ENCODE results near the gene AOAH. TPM values are rescaled to one million over a fixed set of nuclear protein-coding genes. Genes with fewer than 3 reads are reported as not detected.

The AOAH gene
- total and polyA plus RNA-seq, 2 of the 13 experiments (the other 11 are each of a cell fraction or from before 2014, with no cell fraction given) = not detected

DNA sequence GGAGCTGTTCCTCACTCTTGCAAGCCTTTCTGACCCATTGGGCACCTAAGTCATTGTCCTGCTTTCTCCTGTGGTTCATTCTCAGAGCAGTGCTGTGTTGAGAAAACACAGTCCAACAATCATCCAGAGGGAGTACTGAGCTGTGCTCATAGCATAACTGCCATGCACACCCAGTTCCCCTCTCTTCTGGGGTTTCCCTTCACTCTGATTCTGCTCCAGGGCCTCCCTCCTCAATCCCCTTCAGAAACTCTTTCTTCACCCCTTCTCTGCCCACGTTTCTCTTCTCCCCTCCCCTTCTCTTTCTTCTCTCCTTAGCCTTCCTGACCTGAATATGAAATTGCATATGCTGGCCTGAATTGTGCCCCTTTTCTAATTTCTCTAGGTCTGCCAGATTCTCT lies 155.8 kb downstream of the AOAH start (continued):
- TF ChIP-seq ZNF292 (CRISPR knock-in tag; IDR thresholded peaks at IDR 0.05; ENCODE audit: borderline replicate concordance, low read depth) (no peak), PPARG (CRISPR knock-in tag; conservative IDR thresholded peaks at IDR 0.05) (no peak), SMC3 (IDR thresholded peaks at IDR 0.05; ENCODE audit: low read length) (no peak), CBX1 (IDR thresholded peaks at IDR 0.05; ENCODE audit: low read depth) (no peak), TCF7 (IDR thresholded peaks at IDR 0.05; ENCODE audit: low read depth) (no peak), ERF (CRISPR knock-in tag; IDR thresholded peaks at IDR 0.05) (no peak)
- TF ChIP-seq, protein P1, sequence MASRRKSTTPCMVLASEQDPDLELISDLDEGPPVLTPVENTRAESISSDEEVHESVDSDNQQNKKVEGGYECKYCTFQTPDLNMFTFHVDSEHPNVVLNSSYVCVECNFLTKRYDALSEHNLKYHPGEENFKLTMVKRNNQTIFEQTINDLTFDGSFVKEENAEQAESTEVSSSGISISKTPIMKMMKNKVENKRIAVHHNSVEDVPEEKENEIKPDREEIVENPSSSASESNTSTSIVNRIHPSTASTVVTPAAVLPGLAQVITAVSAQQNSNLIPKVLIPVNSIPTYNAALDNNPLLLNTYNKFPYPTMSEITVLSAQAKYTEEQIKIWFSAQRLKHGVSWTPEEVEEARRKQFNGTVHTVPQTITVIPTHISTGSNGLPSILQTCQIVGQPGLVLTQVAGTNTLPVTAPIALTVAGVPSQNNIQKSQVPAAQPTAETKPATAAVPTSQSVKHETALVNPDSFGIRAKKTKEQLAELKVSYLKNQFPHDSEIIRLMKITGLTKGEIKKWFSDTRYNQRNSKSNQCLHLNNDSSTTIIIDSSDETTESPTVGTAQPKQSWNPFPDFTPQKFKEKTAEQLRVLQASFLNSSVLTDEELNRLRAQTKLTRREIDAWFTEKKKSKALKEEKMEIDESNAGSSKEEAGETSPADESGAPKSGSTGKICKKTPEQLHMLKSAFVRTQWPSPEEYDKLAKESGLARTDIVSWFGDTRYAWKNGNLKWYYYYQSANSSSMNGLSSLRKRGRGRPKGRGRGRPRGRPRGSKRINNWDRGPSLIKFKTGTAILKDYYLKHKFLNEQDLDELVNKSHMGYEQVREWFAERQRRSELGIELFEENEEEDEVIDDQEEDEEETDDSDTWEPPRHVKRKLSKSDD (CRISPR knock-in tag; IDR thresholded peaks at IDR 0.05; ENCODE audit: low read depth) = no peak

GRCh38 chr7:36567699-36568451 lies 156.4 kb downstream of the AOAH start:
- FAIRE-seq (no peak), DNase-seq (ENCODE audit: low spot score) (no peak), ATAC-seq (no peak)
- no peak overlapping the region for H2AFZ ChIP-seq (ENCODE audit: low read length)
- intact Hi-C loops (cut with micrococcal nuclease; ENCODE audit: unreplicated experiment) = no loop called here
- no peaks in the 10 kb centered on the region for H3K4me1 ChIP-seq (ENCODE audit: insufficient read depth, low read length)
- in situ Hi-C loops (cut with HindIII; ENCODE audit: extremely low pct_ligation_motif_present, low pct_unique_long_range_greater_than_20kb) = no loop called here
- CTCF ChIA-PET (ENCODE audit: low intra/inter-chr PET ratio, low total read pairs) = no interaction called here
- no TSS peak for BruUV-seq (replicated peaks)
- H3K27ac ChIP-seq (ENCODE audit: extremely low read length, insufficient read depth, low read length) = no peak overlapping the region
- no peaks in the 10 kb centered on the region for H3K79me2 ChIP-seq (ENCODE audit: insufficient read depth, low read length)
- H3K9ac ChIP-seq (ENCODE audit: insufficient read depth, low read depth, low read length) = no peak overlapping the region
- no peak overlapping the region for H3K4me3 ChIP-seq (replicated peaks in 1 of 3; ENCODE audit: insufficient read depth in 1 of 3, low read depth in 2 of 3, low read length in 3 of 3)
- 25% methylated on average over 7 of the region's 7 CpGs for WGBS (ENCODE audit: low lambda C conversion rate)
- no peak overlapping the region for H3K4me2 ChIP-seq (ENCODE audit: low read depth, low read length)
- no peaks in the 10 kb centered on the region; a peak in 1 of 5 replicates for H3K27me3 ChIP-seq (ENCODE audit: control insufficient read depth in 1 of 2, insufficient read depth in 2 of 2, low read length in 2 of 2)
- no peaks in the 10 kb centered on the region for H3K36me3 ChIP-seq (replicated peaks in 1 of 2; ENCODE audit: control insufficient read depth in 1 of 2, insufficient read depth in 2 of 2, low read length in 2 of 2)
- no peaks in the 10 kb centered on the region for H3K9me3 ChIP-seq (ENCODE audit: low read length)
- POLR2A ChIA-PET = no interaction called here
- H4K20me1 ChIP-seq (ENCODE audit: insufficient read depth, low read length) = no peaks in the 10 kb centered on the region
- no peak for TF ChIP-seq ZNF260 (CRISPR knock-in tag; IDR thresholded peaks at IDR 0.05; ENCODE audit: borderline replicate concordance, low read depth)
- TF ChIP-seq ZBTB33 (CRISPR knock-in tag; IDR thresholded peaks at IDR 0.05) = no peak
- no peak for TF ChIP-seq SNAI1 (CRISPR knock-in tag; IDR thresholded peaks at IDR 0.05; ENCODE audit: borderline replicate concordance)
- TF ChIP-seq ZNF431 (CRISPR knock-in tag; IDR thresholded peaks at IDR 0.05; ENCODE audit: borderline replicate concordance, low read depth) = no peak
- TF ChIP-seq ZNF580 (CRISPR knock-in tag; IDR thresholded peaks at IDR 0.05; ENCODE audit: borderline replicate concordance, low read depth) = no peak
- TF ChIP-seq, protein P2, sequence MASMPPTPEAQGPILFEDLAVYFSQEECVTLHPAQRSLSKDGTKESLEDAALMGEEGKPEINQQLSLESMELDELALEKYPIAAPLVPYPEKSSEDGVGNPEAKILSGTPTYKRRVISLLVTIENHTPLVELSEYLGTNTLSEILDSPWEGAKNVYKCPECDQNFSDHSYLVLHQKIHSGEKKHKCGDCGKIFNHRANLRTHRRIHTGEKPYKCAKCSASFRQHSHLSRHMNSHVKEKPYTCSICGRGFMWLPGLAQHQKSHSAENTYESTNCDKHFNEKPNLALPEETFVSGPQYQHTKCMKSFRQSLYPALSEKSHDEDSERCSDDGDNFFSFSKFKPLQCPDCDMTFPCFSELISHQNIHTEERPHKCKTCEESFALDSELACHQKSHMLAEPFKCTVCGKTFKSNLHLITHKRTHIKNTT (CRISPR knock-in tag; IDR thresholded peaks at IDR 0.05) = no peak
- no peak for TF ChIP-seq ZNF414 (CRISPR knock-in tag; IDR thresholded peaks at IDR 0.05)
- TF ChIP-seq MBNL3 (CRISPR knock-in tag; conservative IDR thresholded peaks at IDR 0.05) = no peak
- TF ChIP-seq FOXK2 (IDR thresholded peaks at IDR 0.05) = no peak
- TF ChIP-seq KLF16 (CRISPR knock-in tag; IDR thresholded peaks at IDR 0.05) = no peak

Data from HepG2 (cell line).